Right ventricle myocardium inferior (tissue), 1 donor: ENCODE data around the gene RPS6KA2. TPM values are rescaled to one million over a fixed set of nuclear protein-coding genes. Genes with fewer than 3 reads are reported as not detected.
"Not testable (repeated sequence)": the region's sequence is repeated elsewhere in the genome, so short reads cannot be mapped to it uniquely, and the experiment has no call there.

Experiments used
- ATAC-seq: fragments of 200-7000 bp; cut with Tn5 transposase; one replicate; pipeline ENCODE4 v1.9.1; 2020; ENCODE audit warnings: mild to moderate bottlenecking, moderate library complexity
- DNase-seq: peaks from one replicate; pipeline ENCODE4 v3.0.0; 2021; ENCODE audit errors: missing footprints
- intact Hi-C: fragments of 100-400 bp; cut with DNase I; formaldehyde crosslinking; loops from one replicate; pipeline ENCODE4 v1.11.0; 2022
- microRNA-seq: library from miRNA; unstranded; fragments of <30 nt; microRNA quantifications from one replicate; pipeline ENCODE4 v1.2.0, GENCODE V29; 2020
- total RNA-seq: library from RNA; stranded (reverse); fragmentation: NEBNext Ultra II Directional; extraction: Animal tissue kit (Norgen Biotek cat#: 25700); gene quantifications from one replicate; pipeline ENCODE4 v1.2.1, GENCODE V29; 2021
- donor health status: DM: no; HTN: yes; CAD: no; lungs with severe emphysema.

The RPS6KA2 gene
- total RNA-seq, 1 donor from 2014 or later = 55.5 TPM

GRCh38 chr6:166366921-166367320 lies 260.1 kb downstream of the RPS6KA2 start:
- intact Hi-C loops = no loop called here
- ATAC-seq (no peak), DNase-seq (no peak)

GRCh38 chr6:166365806-166366205 lies 261.2 kb downstream of the RPS6KA2 start:
- DNase-seq = no peak
- intact Hi-C loops = no loop called here

GRCh38 chr6:166365221-166365620 lies 261.8 kb downstream of the RPS6KA2 start:
- peak; percentile 45 for ATAC-seq
- DNase-seq = no peak
- intact Hi-C loops = no loop called here

More at GRCh38 chr6:166365806-166366205, 261.2 kb downstream of the RPS6KA2 start:
- no peak for ATAC-seq

GRCh38 chr6:166364456-166364855 lies 262.6 kb downstream of the RPS6KA2 start:
- ATAC-seq = peak; percentile 73
- intact Hi-C loops = loop anchor here (1.0 kb wide), 1 partner anchor 17 kb away; no protein-coding TSS in a partner anchor

GRCh38 chr6:166362427-166362826 lies 264.6 kb downstream of the RPS6KA2 start:
- DNase-seq, ATAC-seq, intact Hi-C loops: not testable (repeated sequence)

More at GRCh38 chr6:166364456-166364855, 262.6 kb downstream of the RPS6KA2 start:
- no peak for DNase-seq

- peak; percentile 71 for ATAC-seq
- intact Hi-C loops = no loop called here
- no peak for DNase-seq
These were observed 266.0 kb downstream of the RPS6KA2 start for GRCh38 chr6:166361077-166361429.

GRCh38 chr6:166360243-166361076 lies 266.6 kb downstream of the RPS6KA2 start:
- intact Hi-C loops = no loop called here
- ATAC-seq = peak; percentile 34
- DNase-seq = no peak

Small RNAs within 50 kb of the gene (microRNA-seq; reads per million reads assigned to microRNA genes)
- not detected for gene MIR1913

Other genes starting within 250 kb of the RPS6KA2 start
- gene MPC1, start 244.3 kb downstream of the RPS6KA2 start, total RNA-seq = 381 TPM
- gene RAMACL, start 40.6 kb downstream of the RPS6KA2 start, total RNA-seq = 0.43 TPM